ENCODE results near the gene PRLR. TPM values are rescaled to one million over a fixed set of nuclear protein-coding genes. Genes with fewer than 3 reads are reported as not detected.

Gene PRLR
- total and polyA plus RNA-seq, 10 of the 15 experiments (the other 5 are each of a cell fraction or from before 2014, with no cell fraction given), result 0.03 to 8.1 (median 0.20) TPM

DNA sequence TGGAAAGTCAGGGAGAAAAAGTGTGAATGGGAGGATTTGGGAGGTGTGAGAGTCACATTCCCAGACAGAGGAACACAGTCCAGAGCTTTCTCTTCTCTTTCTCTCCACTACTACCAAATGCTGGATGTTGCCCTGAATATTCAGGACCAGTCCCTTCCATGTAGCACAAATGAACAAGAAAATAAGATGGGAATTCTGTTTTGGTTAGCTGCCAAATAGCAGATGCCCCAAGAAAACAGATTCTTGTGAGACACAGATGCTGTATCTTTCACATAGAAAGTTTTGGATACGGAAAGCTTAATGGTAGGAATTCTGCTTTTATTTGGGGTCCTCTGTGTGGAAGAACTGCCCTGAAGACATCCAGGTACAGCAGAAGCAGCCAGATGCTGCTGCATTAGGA, 37.8 kb downstream of the PRLR start:
- no peak overlapping the region for H3K27ac ChIP-seq (ENCODE audit: control insufficient read depth, insufficient read depth)
- no peaks in the 10 kb centered on the region for H3K36me3 ChIP-seq (ENCODE audit: control insufficient read depth in 2 of 2, insufficient read depth in 2 of 2, low read length in 1 of 2)
- H3K27me3 ChIP-seq (replicated peaks in 1 of 2; ENCODE audit: control insufficient read depth in 2 of 2, insufficient read depth in 2 of 2, low read length in 1 of 2), result no peaks in the 10 kb centered on the region
- DNase-seq (ENCODE audit: low read depth, low spot score) (no peak), FAIRE-seq (no peak), ATAC-seq (no peak)
- H4K20me1 ChIP-seq (ENCODE audit: control insufficient read depth, insufficient read depth), result no peaks in the 10 kb centered on the region
- in situ Hi-C loops (cut with MboI) (no loop called here), intact Hi-C loops (cut with micrococcal nuclease; ENCODE audit: unreplicated experiment) (no loop called here)
- BruUV-seq (replicated peaks), result no TSS peak
- CTCF ChIA-PET, result interaction anchor here (0.6 to 5.7 kb wide), 6 partner anchors 9 to 102 kb away, joined by 3 to 33 read pairs (median 4); no protein-coding TSS in a partner anchor
- no peaks in the 10 kb centered on the region for H3K9me3 ChIP-seq (replicated peaks; ENCODE audit: control insufficient read depth, insufficient read depth, low read length)
- H3K4me3 ChIP-seq, result no peak overlapping the region
- peaks cover 15% of the 10 kb centered on the region for H3K4me1 ChIP-seq (ENCODE audit: control insufficient read depth, insufficient read depth, low read length)
- no peak overlapping the region for H2AFZ ChIP-seq (ENCODE audit: control insufficient read depth, low read depth, low read length)
- TF ChIP-seq SP1 (IDR thresholded peaks at IDR 0.05; ENCODE audit: low read depth, low read length) (no peak), DPF2 (IDR thresholded peaks at IDR 0.05) (no peak), KDM1A (IDR thresholded peaks at IDR 0.05; ENCODE audit: borderline replicate concordance) (no peak), BCL11A (IDR thresholded peaks at IDR 0.05; ENCODE audit: low read depth, low read length) (no peak), PRDM15 (CRISPR knock-in tag; IDR thresholded peaks at IDR 0.05) (no peak), NR2C1 (IDR thresholded peaks at IDR 0.05) (no peak), WRNIP1 (IDR thresholded peaks at IDR 0.05; ENCODE audit: borderline replicate concordance, low read depth, low read length) (no peak), ZBTB4 (CRISPR knock-in tag; IDR thresholded peaks at IDR 0.05) (no peak), STAT1 (conservative IDR thresholded peaks at IDR 0.05) (no peak), IRF4 (IDR thresholded peaks at IDR 0.05; ENCODE audit: low read depth, low read length) (no peak)
- TF ChIP-seq, protein P1, sequence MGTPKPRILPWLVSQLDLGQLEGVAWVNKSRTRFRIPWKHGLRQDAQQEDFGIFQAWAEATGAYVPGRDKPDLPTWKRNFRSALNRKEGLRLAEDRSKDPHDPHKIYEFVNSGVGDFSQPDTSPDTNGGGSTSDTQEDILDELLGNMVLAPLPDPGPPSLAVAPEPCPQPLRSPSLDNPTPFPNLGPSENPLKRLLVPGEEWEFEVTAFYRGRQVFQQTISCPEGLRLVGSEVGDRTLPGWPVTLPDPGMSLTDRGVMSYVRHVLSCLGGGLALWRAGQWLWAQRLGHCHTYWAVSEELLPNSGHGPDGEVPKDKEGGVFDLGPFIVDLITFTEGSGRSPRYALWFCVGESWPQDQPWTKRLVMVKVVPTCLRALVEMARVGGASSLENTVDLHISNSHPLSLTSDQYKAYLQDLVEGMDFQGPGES (IDR thresholded peaks at IDR 0.05), result no peak
- TF ChIP-seq, protein P2, sequence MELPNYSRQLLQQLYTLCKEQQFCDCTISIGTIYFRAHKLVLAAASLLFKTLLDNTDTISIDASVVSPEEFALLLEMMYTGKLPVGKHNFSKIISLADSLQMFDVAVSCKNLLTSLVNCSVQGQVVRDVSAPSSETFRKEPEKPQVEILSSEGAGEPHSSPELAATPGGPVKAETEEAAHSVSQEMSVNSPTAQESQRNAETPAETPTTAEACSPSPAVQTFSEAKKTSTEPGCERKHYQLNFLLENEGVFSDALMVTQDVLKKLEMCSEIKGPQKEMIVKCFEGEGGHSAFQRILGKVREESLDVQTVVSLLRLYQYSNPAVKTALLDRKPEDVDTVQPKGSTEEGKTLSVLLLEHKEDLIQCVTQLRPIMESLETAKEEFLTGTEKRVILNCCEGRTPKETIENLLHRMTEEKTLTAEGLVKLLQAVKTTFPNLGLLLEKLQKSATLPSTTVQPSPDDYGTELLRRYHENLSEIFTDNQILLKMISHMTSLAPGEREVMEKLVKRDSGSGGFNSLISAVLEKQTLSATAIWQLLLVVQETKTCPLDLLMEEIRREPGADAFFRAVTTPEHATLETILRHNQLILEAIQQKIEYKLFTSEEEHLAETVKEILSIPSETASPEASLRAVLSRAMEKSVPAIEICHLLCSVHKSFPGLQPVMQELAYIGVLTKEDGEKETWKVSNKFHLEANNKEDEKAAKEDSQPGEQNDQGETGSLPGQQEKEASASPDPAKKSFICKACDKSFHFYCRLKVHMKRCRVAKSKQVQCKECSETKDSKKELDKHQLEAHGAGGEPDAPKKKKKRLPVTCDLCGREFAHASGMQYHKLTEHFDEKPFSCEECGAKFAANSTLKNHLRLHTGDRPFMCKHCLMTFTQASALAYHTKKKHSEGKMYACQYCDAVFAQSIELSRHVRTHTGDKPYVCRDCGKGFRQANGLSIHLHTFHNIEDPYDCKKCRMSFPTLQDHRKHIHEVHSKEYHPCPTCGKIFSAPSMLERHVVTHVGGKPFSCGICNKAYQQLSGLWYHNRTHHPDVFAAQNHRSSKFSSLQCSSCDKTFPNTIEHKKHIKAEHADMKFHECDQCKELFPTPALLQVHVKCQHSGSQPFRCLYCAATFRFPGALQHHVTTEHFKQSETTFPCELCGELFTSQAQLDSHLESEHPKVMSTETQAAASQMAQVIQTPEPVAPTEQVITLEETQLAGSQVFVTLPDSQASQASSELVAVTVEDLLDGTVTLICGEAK (IDR thresholded peaks at IDR 0.05; ENCODE audit: borderline replicate concordance), result no peak
- POLR2A ChIA-PET, result no interaction called here
- no peak overlapping the region for H3K4me2 ChIP-seq (ENCODE audit: control insufficient read depth, insufficient read depth)
- WGBS (ENCODE audit: insufficient coverage, insufficient replicate concordance, low lambda C conversion rate, missing lambda C conversion rate), result 75% methylated on average over 1 of the region's 1 CpG
- H3K79me2 ChIP-seq (ENCODE audit: control insufficient read depth, insufficient read depth, low read length), result no peaks in the 10 kb centered on the region
- RAD21 ChIA-PET (ENCODE audit: unreplicated experiment), result interaction anchor here (1.3 to 3.1 kb wide), 2 partner anchors 21 to 38 kb away, joined by 4 to 18 read pairs; partner anchors contain the start of gene PRLR
- SMC1A ChIA-PET (ENCODE audit: uncharacterized antibody, unreplicated experiment), result interaction anchor here (1.2 to 5.7 kb wide), 7 partner anchors 9 to 125 kb away, joined by 3 to 40 read pairs (median 6); no protein-coding TSS in a partner anchor
- H3K9ac ChIP-seq (ENCODE audit: control insufficient read depth, insufficient read depth, low read length), result no peak overlapping the region
